NCI-H2081 (cell line): ENCODE data around the gene CHCHD3.

Experiments used
- DNase-seq, 2 experiments: peaks; one replicate each; lab custom pipeline; 2025; lab: John Stamatoyannopoulos, UW

Gene CHCHD3

GRCh38 chr7:132861940-132862554 lies 219.8 kb downstream of the CHCHD3 start:
- DNase-seq = no peak

- DNase-seq = no peak
These were observed 220.5 kb downstream of the CHCHD3 start for GRCh38 chr7:132861424-132861823.

- no peak for DNase-seq
These were observed 222.7 kb downstream of the CHCHD3 start for GRCh38 chr7:132859199-132859598.

- DNase-seq = no peak
These were observed 223.1 kb downstream of the CHCHD3 start for GRCh38 chr7:132858760-132859159.

- DNase-seq = no peak
These were observed 223.6 kb downstream of the CHCHD3 start for GRCh38 chr7:132858251-132858650.

- DNase-seq = no peak
These were observed 224.2 kb downstream of the CHCHD3 start for GRCh38 chr7:132857703-132858102.

GRCh38 chr7:132857031-132857430 lies 224.9 kb downstream of the CHCHD3 start:
- no peak for DNase-seq

GRCh38 chr7:132856416-132856815 lies 225.5 kb downstream of the CHCHD3 start:
- no peak for DNase-seq

- no peak for DNase-seq
These were observed 226.0 kb downstream of the CHCHD3 start for GRCh38 chr7:132855901-132856300.

GRCh38 chr7:132854238-132854637 lies 227.7 kb downstream of the CHCHD3 start:
- no peak for DNase-seq

- DNase-seq = no peak
These were observed 234.5 kb downstream of the CHCHD3 start for GRCh38 chr7:132847376-132847775.

- DNase-seq = no peak
These were observed 235.8 kb downstream of the CHCHD3 start for GRCh38 chr7:132846086-132846485.

GRCh38 chr7:132842478-132842877 lies 239.4 kb downstream of the CHCHD3 start:
- no peak for DNase-seq

GRCh38 chr7:132840199-132840598 lies 241.7 kb downstream of the CHCHD3 start:
- DNase-seq = no peak

- no peak for DNase-seq
These were observed 243.6 kb downstream of the CHCHD3 start for GRCh38 chr7:132838313-132838712.

- no peak for DNase-seq
These were observed 244.4 kb downstream of the CHCHD3 start for GRCh38 chr7:132837529-132837928.

- no peak for DNase-seq
These were observed 245.1 kb downstream of the CHCHD3 start for GRCh38 chr7:132836746-132837145.

- DNase-seq = no peak
These were observed 250.9 kb downstream of the CHCHD3 start for GRCh38 chr7:132830941-132831340.

- DNase-seq = no peak
These were observed 253.4 kb downstream of the CHCHD3 start for GRCh38 chr7:132828502-132828901.

- DNase-seq = no peak
These were observed 255.7 kb downstream of the CHCHD3 start for GRCh38 chr7:132825932-132826835.

GRCh38 chr7:132825222-132825621 lies 256.7 kb downstream of the CHCHD3 start:
- DNase-seq = no peak

GRCh38 chr7:132819648-132820047 lies 262.2 kb downstream of the CHCHD3 start:
- no peak for DNase-seq

- DNase-seq = no peak
These were observed 263.9 kb downstream of the CHCHD3 start for GRCh38 chr7:132817949-132818348.
